Loucy (cell line): ENCODE measurements around the gene VEPH1.
"Not testable (repeated sequence)": the region's sequence is repeated elsewhere in the genome, so short reads cannot be mapped to it uniquely, and the experiment has no call there.

Experiments
- EZH2phosphoT487 ChIP-seq: fragments of 200-600 bp; IDR thresholded peaks from 2 replicates; pipeline ENCODE4 v1.6.1; 2018; ENCODE audit warnings: antibody characterized with exemption, mild to moderate bottlenecking, moderate library complexity, borderline replicate concordance
- TF ChIP-seq, protein P1 (sequence below): fragments of 200-600 bp; sonication (generic); conservative IDR thresholded peaks from 2 replicates; pipeline ENCODE4 v1.5.1; 2014; ENCODE audit warnings: mild to moderate bottlenecking, antibody characterized with exemption, low read length

DNA sequence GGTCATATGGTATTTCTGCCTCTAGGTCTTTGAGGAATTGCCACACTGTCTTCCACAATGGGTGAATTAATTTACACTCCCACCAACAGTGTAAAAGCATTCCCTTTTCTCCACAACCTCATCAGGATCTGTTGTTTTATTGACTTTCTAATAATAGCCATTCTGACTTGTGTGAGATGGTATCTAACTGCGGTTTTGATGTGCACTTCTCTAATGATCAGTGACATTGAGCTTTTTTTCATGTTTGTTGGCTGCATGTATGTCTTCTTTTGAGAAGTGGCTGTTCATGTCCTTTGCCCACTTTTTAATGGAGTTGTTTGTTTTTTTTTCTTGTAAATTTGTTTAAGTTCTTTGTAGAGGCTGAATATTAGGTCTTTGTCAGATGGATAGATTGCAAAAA, 178.3 kb downstream of the VEPH1 start:
- TF ChIP-seq, protein P1, sequence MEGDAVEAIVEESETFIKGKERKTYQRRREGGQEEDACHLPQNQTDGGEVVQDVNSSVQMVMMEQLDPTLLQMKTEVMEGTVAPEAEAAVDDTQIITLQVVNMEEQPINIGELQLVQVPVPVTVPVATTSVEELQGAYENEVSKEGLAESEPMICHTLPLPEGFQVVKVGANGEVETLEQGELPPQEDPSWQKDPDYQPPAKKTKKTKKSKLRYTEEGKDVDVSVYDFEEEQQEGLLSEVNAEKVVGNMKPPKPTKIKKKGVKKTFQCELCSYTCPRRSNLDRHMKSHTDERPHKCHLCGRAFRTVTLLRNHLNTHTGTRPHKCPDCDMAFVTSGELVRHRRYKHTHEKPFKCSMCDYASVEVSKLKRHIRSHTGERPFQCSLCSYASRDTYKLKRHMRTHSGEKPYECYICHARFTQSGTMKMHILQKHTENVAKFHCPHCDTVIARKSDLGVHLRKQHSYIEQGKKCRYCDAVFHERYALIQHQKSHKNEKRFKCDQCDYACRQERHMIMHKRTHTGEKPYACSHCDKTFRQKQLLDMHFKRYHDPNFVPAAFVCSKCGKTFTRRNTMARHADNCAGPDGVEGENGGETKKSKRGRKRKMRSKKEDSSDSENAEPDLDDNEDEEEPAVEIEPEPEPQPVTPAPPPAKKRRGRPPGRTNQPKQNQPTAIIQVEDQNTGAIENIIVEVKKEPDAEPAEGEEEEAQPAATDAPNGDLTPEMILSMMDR, result not testable (repeated sequence)
- not testable (repeated sequence) for TF ChIP-seq EZH2phosphoT487
